Astrocyte (in vitro differentiated cells and primary cell): Measurements from ENCODE around the gene FFAR1. TPM values are rescaled to one million over a fixed set of nuclear protein-coding genes. Genes with fewer than 3 reads are reported as not detected.
"Not testable (repeated sequence)": the region's sequence is repeated elsewhere in the genome, so short reads cannot be mapped to it uniquely, and the experiment has no call there.

Experiments
- DNase-seq: peaks from one replicate; pipeline ENCODE4 v3.0.0-alpha.2; 2010; ENCODE audit warnings: low read depth
- FAIRE-seq: peaks from 2 replicates; lab custom pipeline; 2011; peaks lifted over from hg19 to GRCh38; lab: Jason Lieb, UNC
- H2AFZ ChIP-seq: 2 replicates; pipeline ENCODE4 v1.6.0; 2012; ENCODE audit warnings: low read depth, low read length, inconsistent platforms
- H3K27ac ChIP-seq: 2 replicates; pipeline ENCODE4 v1.5.1; 2011; ENCODE audit warnings: low read depth, low read length, inconsistent platforms
- H3K27me3 ChIP-seq: 2 replicates; pipeline ENCODE4 v1.6.0; 2011; ENCODE audit warnings: low read length, inconsistent platforms; ENCODE audit not compliant: insufficient read depth
- H3K36me3 ChIP-seq: 2 replicates; pipeline ENCODE4 v1.5.1; 2011; ENCODE audit warnings: low read length, inconsistent platforms; ENCODE audit not compliant: insufficient read depth
- H3K4me1 ChIP-seq: 2 replicates; pipeline ENCODE4 v1.5.1; 2011; ENCODE audit warnings: low read length, inconsistent platforms; ENCODE audit not compliant: insufficient read depth
- H3K4me2 ChIP-seq: 2 replicates; pipeline ENCODE4 v1.6.0; 2012; ENCODE audit warnings: low read length, inconsistent platforms
- H3K4me3 ChIP-seq: 2 replicates; pipeline ENCODE4 v1.5.1; 2011; ENCODE audit warnings: low read depth, mild to moderate bottlenecking, low read length, inconsistent platforms; ENCODE audit not compliant: insufficient read depth
- H3K79me2 ChIP-seq: 2 replicates; pipeline ENCODE4 v1.6.0; 2012; ENCODE audit warnings: mild to moderate bottlenecking, low read length, inconsistent platforms; ENCODE audit not compliant: insufficient read depth
- H3K9ac ChIP-seq: 2 replicates; pipeline ENCODE4 v1.6.0; 2012; ENCODE audit warnings: mild to moderate bottlenecking, low read length, inconsistent platforms
- H3K9me3 ChIP-seq: 2 replicates; pipeline ENCODE4 v1.5.1; 2012; ENCODE audit warnings: low read depth, mild to moderate bottlenecking, low read length, inconsistent platforms; ENCODE audit not compliant: insufficient read depth
- H4K20me1 ChIP-seq: 2 replicates; pipeline ENCODE4 v1.6.0; 2012; ENCODE audit warnings: low read length, inconsistent platforms; ENCODE audit not compliant: insufficient read depth
- H3K27ac Mint-ChIP-seq: one replicate; pipeline ENCODE4 v1.8.0; 2021; ENCODE audit warnings: mild to moderate bottlenecking, mixed read lengths; ENCODE audit not compliant: unreplicated experiment
- H3K27me3 Mint-ChIP-seq: one replicate; pipeline ENCODE4 v1.8.0; 2021; ENCODE audit warnings: low read depth, mixed read lengths; ENCODE audit not compliant: unreplicated experiment
- H3K36me3 Mint-ChIP-seq: one replicate; pipeline ENCODE4 v1.8.0; 2021; ENCODE audit warnings: low read depth, mixed read lengths; ENCODE audit not compliant: unreplicated experiment
- H3K4me1 Mint-ChIP-seq: one replicate; pipeline ENCODE4 v1.8.0; 2021; ENCODE audit warnings: low read depth, mixed read lengths; ENCODE audit not compliant: unreplicated experiment
- H3K4me3 Mint-ChIP-seq: one replicate; pipeline ENCODE4 v1.8.0; 2021; ENCODE audit warnings: mild to moderate bottlenecking, moderate library complexity, mixed read lengths; ENCODE audit not compliant: unreplicated experiment
- H3K9me3 Mint-ChIP-seq: one replicate; pipeline ENCODE4 v1.8.0; 2021; ENCODE audit warnings: mild to moderate bottlenecking, mixed read lengths; ENCODE audit not compliant: unreplicated experiment
- EZH2 ChIP-seq: IDR thresholded peaks from 2 replicates; pipeline ENCODE4 v1.6.1; 2012; ENCODE audit warnings: mild to moderate bottlenecking, low read length, inconsistent platforms; ENCODE audit not compliant: insufficient read depth
- total RNA-seq: library from RNA; stranded (reverse); gene quantifications from 2 replicates; pipeline ENCODE4 v1.2.1, GENCODE V29; 2021
- TF ChIP-seq, protein P1 (sequence below): IDR thresholded peaks from 2 replicates; pipeline ENCODE4 v1.5.1; 2011; ENCODE audit warnings: low read depth, mild to moderate bottlenecking, inconsistent platforms, low read length, moderate library complexity; ENCODE audit not compliant: insufficient read depth

The FFAR1 gene
- total RNA-seq, 1 donor from 2014 or later, result not detected

GRCh38 chr19:35375505-35376307 is 28.0 kb downstream of the FFAR1 start:
- H3K9ac ChIP-seq, result no peak overlapping the region
- no peaks in the 10 kb centered on the region for H4K20me1 ChIP-seq
- DNase-seq (no peak), FAIRE-seq (no peak)
- no peaks in the 10 kb centered on the region for H3K4me1 ChIP-seq
- H3K36me3 ChIP-seq, result no peaks in the 10 kb centered on the region
- H3K36me3 Mint-ChIP-seq, result no peaks in the 10 kb centered on the region
- no peaks in the 10 kb centered on the region for H3K9me3 ChIP-seq
- peaks cover 26% of the 10 kb centered on the region for H3K27me3 Mint-ChIP-seq
- H2AFZ ChIP-seq, result no peak overlapping the region
- H3K79me2 ChIP-seq, result no peaks in the 10 kb centered on the region
- TF ChIP-seq, protein P1, sequence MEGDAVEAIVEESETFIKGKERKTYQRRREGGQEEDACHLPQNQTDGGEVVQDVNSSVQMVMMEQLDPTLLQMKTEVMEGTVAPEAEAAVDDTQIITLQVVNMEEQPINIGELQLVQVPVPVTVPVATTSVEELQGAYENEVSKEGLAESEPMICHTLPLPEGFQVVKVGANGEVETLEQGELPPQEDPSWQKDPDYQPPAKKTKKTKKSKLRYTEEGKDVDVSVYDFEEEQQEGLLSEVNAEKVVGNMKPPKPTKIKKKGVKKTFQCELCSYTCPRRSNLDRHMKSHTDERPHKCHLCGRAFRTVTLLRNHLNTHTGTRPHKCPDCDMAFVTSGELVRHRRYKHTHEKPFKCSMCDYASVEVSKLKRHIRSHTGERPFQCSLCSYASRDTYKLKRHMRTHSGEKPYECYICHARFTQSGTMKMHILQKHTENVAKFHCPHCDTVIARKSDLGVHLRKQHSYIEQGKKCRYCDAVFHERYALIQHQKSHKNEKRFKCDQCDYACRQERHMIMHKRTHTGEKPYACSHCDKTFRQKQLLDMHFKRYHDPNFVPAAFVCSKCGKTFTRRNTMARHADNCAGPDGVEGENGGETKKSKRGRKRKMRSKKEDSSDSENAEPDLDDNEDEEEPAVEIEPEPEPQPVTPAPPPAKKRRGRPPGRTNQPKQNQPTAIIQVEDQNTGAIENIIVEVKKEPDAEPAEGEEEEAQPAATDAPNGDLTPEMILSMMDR, result no peak
- TF ChIP-seq EZH2, result no peak
- H3K4me3 Mint-ChIP-seq, result no peak overlapping the region
- no peaks in the 10 kb centered on the region for H3K4me1 Mint-ChIP-seq
- H3K4me3 ChIP-seq, result no peak overlapping the region
- H3K27me3 ChIP-seq, result no peaks in the 10 kb centered on the region
- H3K27ac ChIP-seq, result no peak overlapping the region
- H3K27ac Mint-ChIP-seq, result no peak overlapping the region
- H3K4me2 ChIP-seq, result no peak overlapping the region
- H3K9me3 Mint-ChIP-seq, result peaks cover 4% of the 10 kb centered on the region

GRCh38 chr19:35377656-35378055 is 30.0 kb downstream of the FFAR1 start:
- H3K4me2 ChIP-seq, result no peak overlapping the region
- H3K36me3 Mint-ChIP-seq, result no peaks in the 10 kb centered on the region
- H3K27ac Mint-ChIP-seq, result no peak overlapping the region
- no peaks in the 10 kb centered on the region for H3K27me3 ChIP-seq
- DNase-seq (no peak), FAIRE-seq (no peak)
- H3K4me1 Mint-ChIP-seq, result no peaks in the 10 kb centered on the region
- peaks cover 38% of the 10 kb centered on the region for H3K27me3 Mint-ChIP-seq
- H3K4me3 ChIP-seq, result no peak overlapping the region
- no peak overlapping the region for H3K4me3 Mint-ChIP-seq
- no peak for TF ChIP-seq EZH2
- TF ChIP-seq, protein P1, result no peak
- H3K36me3 ChIP-seq, result no peaks in the 10 kb centered on the region
- H3K9me3 Mint-ChIP-seq, result peaks cover 7% of the 10 kb centered on the region
- H3K79me2 ChIP-seq, result no peaks in the 10 kb centered on the region
- H3K27ac ChIP-seq, result no peak overlapping the region
- no peaks in the 10 kb centered on the region for H3K4me1 ChIP-seq
- no peaks in the 10 kb centered on the region for H4K20me1 ChIP-seq
- H3K9ac ChIP-seq, result no peak overlapping the region
- no peaks in the 10 kb centered on the region for H3K9me3 ChIP-seq
- H2AFZ ChIP-seq, result no peak overlapping the region

DNA sequence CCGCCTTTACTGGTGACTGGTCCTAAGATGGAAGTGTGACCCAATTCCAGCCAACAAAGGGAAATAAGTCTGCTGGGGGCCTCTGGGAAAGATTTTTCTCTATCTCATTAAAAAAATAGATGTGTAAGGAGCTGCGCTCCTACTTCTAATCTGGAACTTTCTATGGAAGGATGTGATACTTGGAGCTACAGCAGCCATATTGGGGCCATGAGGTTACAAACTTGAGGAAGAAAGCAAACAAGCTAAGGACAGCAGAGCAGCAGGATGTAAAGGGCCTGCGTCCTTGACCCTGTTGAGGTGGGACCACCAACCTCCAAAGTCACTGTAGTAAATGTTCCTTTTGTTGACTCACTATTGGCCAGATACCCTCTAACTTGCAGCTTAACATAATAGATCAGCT is 30.7 kb downstream of the FFAR1 start:
- no peak for TF ChIP-seq EZH2
- TF ChIP-seq, protein P1, result no peak
- Histone ChIP-seq H3K27me3 (no peaks in the 10 kb centered on the region), H3K79me2 (no peaks in the 10 kb centered on the region), H4K20me1 (no peaks in the 10 kb centered on the region), H2AFZ (no peak overlapping the region), H3K27ac (no peak overlapping the region), H3K9ac (no peak overlapping the region), H3K9me3 (no peaks in the 10 kb centered on the region), H3K4me2 (no peak overlapping the region), H3K4me1 (no peaks in the 10 kb centered on the region), H3K4me3 (no peak overlapping the region), H3K36me3 (no peaks in the 10 kb centered on the region)
- DNase-seq (no peak), FAIRE-seq (no peak)
- Mint-ChIP-seq H3K4me1 (no peaks in the 10 kb centered on the region), H3K9me3 (peaks cover 7% of the 10 kb centered on the region), H3K36me3 (no peaks in the 10 kb centered on the region), H3K27ac (no peak overlapping the region), H3K27me3 (peaks cover 39% of the 10 kb centered on the region), H3K4me3 (no peak overlapping the region)

- not testable (repeated sequence) for H3K9ac ChIP-seq, DNase-seq, FAIRE-seq, H3K27ac ChIP-seq, H3K27me3 ChIP-seq, H3K9me3 ChIP-seq, H3K27ac Mint-ChIP-seq, H3K36me3 Mint-ChIP-seq, H3K4me3 ChIP-seq, H3K36me3 ChIP-seq, H3K4me1 Mint-ChIP-seq, H3K79me2 ChIP-seq, H3K4me1 ChIP-seq, H3K4me3 Mint-ChIP-seq, H4K20me1 ChIP-seq, H2AFZ ChIP-seq, H3K4me2 ChIP-seq
- peaks cover 13% of the 10 kb centered on the region for H3K9me3 Mint-ChIP-seq
- peaks cover 34% of the 10 kb centered on the region for H3K27me3 Mint-ChIP-seq
Observed at GRCh38 chr19:35379545-35379944, 31.8 kb downstream of the FFAR1 start.
